ENCODE results near the gene POLR2A.

Gene POLR2A

GRCh38 chr17:7538891-7539545, 54.9 kb downstream of the POLR2A start:
- TF ChIP-seq CTCF (IDR thresholded peaks at IDR 0.05), result no peak
- Histone ChIP-seq H3K9ac (no peak overlapping the region), H3K4me3 (ENCODE audit: low read depth, low read length) (no peak overlapping the region), H3K4me1 (no peaks in the 10 kb centered on the region), H3K27me3 (ENCODE audit: control insufficient read depth, insufficient read depth, low read length) (no peaks in the 10 kb centered on the region), H3K4me2 (ENCODE audit: low read length) (no peak overlapping the region), H2AFZ (no peak overlapping the region), H3K79me2 (no peaks in the 10 kb centered on the region), H3K36me3 (ENCODE audit: control insufficient read depth, insufficient read depth, low read length) (no peaks in the 10 kb centered on the region), H3K27ac (no peak overlapping the region), H3K9me3 (ENCODE audit: control insufficient read depth, low read length) (no peaks in the 10 kb centered on the region)

DNA sequence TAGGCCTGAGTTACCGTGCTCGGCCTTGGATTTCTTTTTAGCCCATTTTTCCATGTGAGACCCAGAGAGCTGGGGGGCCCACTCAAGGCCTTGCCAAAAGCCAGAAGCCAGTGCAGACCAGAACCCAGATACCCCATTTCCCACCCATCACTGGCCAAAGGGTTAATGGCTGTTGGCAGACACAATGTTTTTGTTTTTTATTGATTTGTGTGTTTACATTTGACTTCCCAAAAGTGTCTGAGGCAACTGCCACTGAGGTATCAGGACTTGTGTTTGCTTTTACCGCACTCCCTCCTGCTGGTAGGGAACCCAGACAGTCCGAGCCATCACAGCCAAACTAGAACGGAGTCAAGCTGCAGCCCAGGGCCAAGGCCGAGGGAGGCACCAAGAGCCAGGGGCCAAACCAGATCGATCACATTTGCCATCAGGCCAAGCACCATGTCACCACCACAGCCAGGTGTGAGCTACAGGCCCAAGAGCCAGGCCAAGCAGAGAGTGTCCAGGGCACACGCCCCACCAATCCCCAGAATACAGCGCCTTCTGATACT, 57.0 kb downstream of the POLR2A start:
- TF ChIP-seq CTCF (IDR thresholded peaks at IDR 0.05), result no peak
- H3K36me3 ChIP-seq (ENCODE audit: control insufficient read depth, insufficient read depth, low read length), result no peaks in the 10 kb centered on the region
- no peak overlapping the region for H3K4me2 ChIP-seq (ENCODE audit: low read length)

DNA sequence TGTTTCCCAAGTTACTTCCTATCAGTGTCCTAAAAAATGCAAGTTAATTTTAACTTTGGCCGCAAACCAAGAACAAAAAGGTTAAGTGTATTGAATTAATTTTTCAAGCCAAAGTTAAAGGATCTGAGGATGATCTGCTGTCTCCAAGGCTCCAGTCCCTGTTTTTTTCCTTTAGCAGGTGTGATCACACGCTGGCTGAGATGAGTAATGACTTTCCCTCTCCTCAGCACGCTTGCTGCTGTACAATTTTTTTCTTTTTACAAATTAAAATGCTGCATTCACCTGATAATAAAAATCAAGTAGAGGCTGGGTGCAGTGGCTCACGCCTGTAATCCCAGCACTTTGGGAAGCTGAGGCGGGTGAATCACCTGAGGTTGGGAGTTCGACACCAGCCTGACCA, 60.7 kb downstream of the POLR2A start:
- Histone ChIP-seq H3K36me3 (ENCODE audit: control insufficient read depth, insufficient read depth, low read length) (no peaks in the 10 kb centered on the region), H3K4me1 (no peaks in the 10 kb centered on the region), H3K9me3 (ENCODE audit: control insufficient read depth, low read length) (no peaks in the 10 kb centered on the region), H3K79me2 (no peaks in the 10 kb centered on the region), H3K4me2 (ENCODE audit: low read length) (no peak overlapping the region), H2AFZ (no peak overlapping the region), H3K9ac (no peak overlapping the region), H3K27ac (no peak overlapping the region), H3K4me3 (ENCODE audit: low read depth, low read length) (no peak overlapping the region), H3K27me3 (ENCODE audit: control insufficient read depth, insufficient read depth, low read length) (no peaks in the 10 kb centered on the region)
- TF ChIP-seq CTCF (IDR thresholded peaks at IDR 0.05), result no peak

More for the DNA sequence above, 57.0 kb downstream of the POLR2A start:
- no peaks in the 10 kb centered on the region for H3K9me3 ChIP-seq (ENCODE audit: control insufficient read depth, low read length)
- no peaks in the 10 kb centered on the region for H3K4me1 ChIP-seq
- no peaks in the 10 kb centered on the region for H3K27me3 ChIP-seq (ENCODE audit: control insufficient read depth, insufficient read depth, low read length)
- no peak overlapping the region for H3K27ac ChIP-seq
- no peak overlapping the region for H3K9ac ChIP-seq
- H3K4me3 ChIP-seq (ENCODE audit: low read depth, low read length), result no peak overlapping the region
- no peak overlapping the region for H2AFZ ChIP-seq
- no peaks in the 10 kb centered on the region for H3K79me2 ChIP-seq

- H3K4me2 ChIP-seq (ENCODE audit: low read length), result peak within 1 kb of the TSS; percentile 96
- no peaks in the 10 kb centered on the region for H3K4me1 ChIP-seq
- no peaks in the 10 kb centered on the region for H3K36me3 ChIP-seq (ENCODE audit: control insufficient read depth, insufficient read depth, low read length)
- no peaks in the 10 kb centered on the region for H3K27me3 ChIP-seq (ENCODE audit: control insufficient read depth, insufficient read depth, low read length)
- peak within 1 kb of the TSS; percentile 68 for H3K27ac ChIP-seq
- H3K79me2 ChIP-seq, result no peaks in the 10 kb centered on the region
- peak within 1 kb of the TSS; percentile 70 for H3K4me3 ChIP-seq (ENCODE audit: low read depth, low read length)
- peak within 1 kb of the TSS; percentile 38 for H3K9ac ChIP-seq
- no peaks in the 10 kb centered on the region for H3K9me3 ChIP-seq (ENCODE audit: control insufficient read depth, low read length)
- peak within 1 kb of the TSS; percentile 93 for H2AFZ ChIP-seq
- peak; percentile 25 for TF ChIP-seq CTCF (IDR thresholded peaks at IDR 0.05)
Measured at GRCh38 chr17:7548585-7549400, 64.6 kb downstream of the POLR2A start, which contains the start of gene TNFSF12. TNFSF12 (plus strand) TSS chr17:7549058; CDS start chr17:7549154, 96 bp downstream.
